ENCODE measurements around the gene METTL23.
A peak's percentile ranks its signal among the peaks of the same experiment; 100 is the strongest.

Gene METTL23

DNA sequence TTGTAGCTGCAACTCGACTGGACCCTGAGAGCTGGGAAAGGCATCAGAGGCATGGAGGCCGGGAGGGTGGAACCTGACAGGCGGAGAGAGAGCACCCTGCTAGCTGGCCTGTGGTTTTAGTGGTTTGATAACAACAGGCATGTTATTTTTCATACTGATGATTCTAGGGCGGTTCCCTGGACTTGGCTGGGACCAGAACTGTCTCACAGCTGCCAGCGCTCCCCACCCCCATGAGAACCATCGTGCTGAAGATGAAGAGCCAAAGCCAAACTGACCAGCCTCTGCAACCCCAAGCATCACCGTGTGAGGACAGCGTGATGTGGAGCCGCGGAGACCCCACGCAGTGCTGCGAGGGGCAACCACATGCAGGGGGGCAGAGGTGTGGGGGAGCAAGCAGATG, 44.3 kb upstream of the METTL23 start:
- H3K4me3 Mint-ChIP-seq = peak overlapping the region; percentile 32
- H3K36me3 Mint-ChIP-seq (ENCODE audit: low read depth) = no peaks in the 10 kb centered on the region
- DNase-seq = no peak
- no peaks in the 10 kb centered on the region for H3K9me3 Mint-ChIP-seq
- TF ChIP-seq, protein P1, sequence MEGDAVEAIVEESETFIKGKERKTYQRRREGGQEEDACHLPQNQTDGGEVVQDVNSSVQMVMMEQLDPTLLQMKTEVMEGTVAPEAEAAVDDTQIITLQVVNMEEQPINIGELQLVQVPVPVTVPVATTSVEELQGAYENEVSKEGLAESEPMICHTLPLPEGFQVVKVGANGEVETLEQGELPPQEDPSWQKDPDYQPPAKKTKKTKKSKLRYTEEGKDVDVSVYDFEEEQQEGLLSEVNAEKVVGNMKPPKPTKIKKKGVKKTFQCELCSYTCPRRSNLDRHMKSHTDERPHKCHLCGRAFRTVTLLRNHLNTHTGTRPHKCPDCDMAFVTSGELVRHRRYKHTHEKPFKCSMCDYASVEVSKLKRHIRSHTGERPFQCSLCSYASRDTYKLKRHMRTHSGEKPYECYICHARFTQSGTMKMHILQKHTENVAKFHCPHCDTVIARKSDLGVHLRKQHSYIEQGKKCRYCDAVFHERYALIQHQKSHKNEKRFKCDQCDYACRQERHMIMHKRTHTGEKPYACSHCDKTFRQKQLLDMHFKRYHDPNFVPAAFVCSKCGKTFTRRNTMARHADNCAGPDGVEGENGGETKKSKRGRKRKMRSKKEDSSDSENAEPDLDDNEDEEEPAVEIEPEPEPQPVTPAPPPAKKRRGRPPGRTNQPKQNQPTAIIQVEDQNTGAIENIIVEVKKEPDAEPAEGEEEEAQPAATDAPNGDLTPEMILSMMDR (IDR thresholded peaks at IDR 0.05) = no peak
- peaks cover 4% of the 10 kb centered on the region for H3K27me3 Mint-ChIP-seq (ENCODE audit: low read depth, poor library complexity)
- H3K4me1 Mint-ChIP-seq = peaks cover 59% of the 10 kb centered on the region
- peak overlapping the region; percentile 27 for H3K27ac Mint-ChIP-seq

DNA sequence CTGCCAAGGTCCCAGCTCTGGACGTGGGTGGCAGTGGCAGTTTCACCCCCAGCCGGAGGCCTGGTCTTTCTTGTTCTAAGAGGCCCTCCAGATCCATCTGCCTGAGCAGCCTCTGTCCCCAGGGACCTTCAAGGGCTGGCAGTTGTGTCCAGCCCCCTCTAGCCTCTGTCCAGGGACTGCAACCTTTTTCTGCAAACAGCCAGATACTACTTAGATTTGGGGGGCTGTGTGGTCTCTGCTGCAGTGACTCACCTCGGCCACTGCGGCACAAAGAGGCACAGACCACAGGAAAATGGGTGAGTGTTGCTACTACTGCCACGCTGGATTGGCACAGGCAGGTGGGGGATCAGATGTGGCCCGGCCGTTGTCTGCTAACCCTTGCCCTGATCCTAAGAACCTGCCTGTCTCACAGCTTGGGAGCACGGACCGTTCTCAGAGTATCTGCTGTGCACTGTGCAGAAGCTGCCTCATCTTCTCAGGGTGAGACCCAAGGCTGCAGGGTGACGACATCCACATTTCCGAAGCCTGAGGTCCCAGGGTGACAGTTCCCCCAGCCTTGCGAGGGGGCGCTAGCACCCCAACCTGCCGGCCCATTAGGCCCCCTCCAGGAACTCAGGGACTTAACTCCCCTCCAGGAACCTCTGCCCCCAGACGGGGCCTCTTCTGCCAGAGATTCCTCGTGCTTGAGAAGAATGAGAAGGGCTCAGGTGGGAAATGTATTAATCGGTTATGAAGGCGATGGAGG, 43.5 kb upstream of the METTL23 start:
- peak overlapping the region; percentile 29 for H3K27ac Mint-ChIP-seq
- DNase-seq = no peak

DNA sequence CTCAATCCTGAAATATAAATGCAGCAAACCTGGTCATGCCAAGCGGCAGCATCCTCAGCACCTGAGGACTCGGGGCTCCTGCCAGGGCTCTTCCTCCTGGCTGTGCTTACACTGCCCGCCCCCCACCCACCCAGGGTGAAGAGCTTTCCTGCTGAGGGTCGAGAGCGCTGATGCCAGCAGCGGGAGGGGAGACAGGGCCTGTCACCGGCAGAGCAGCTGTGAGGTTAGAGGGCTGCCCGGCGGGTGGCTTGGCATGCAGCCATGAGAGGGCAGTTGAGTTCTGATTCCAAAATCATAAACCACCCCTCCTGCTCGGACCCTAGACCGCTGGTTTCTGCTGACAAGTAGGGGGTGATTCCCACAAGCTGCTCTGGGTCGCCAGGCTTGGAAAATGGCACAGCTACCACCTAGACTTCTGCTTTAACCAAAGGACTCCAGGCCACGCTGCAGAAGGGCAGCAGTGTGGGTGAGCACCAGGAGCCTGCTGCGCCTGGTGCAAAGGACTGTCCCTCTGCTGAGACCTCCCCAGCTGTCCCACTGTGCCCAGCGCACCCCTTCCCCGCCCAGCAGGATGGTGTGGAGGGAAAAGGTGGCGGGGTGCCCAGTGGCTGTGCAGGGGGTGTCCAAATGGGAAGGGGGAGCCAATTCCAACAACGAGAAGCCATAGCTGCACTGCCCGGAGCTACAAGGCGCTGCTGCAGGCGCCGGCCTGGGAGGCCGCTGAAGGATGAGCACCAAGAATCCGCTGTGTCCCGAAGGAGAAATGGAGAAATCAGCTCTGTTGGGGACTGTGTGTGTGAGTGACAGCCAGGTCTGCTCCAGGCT, 42.5 kb upstream of the METTL23 start:
- no peak for DNase-seq

More for the DNA sequence above, 43.5 kb upstream of the METTL23 start:
- Mint-ChIP-seq H3K4me3 (peak overlapping the region; percentile 16), H3K27me3 (ENCODE audit: low read depth, poor library complexity) (peaks cover 4% of the 10 kb centered on the region), H3K36me3 (ENCODE audit: low read depth) (no peaks in the 10 kb centered on the region), H3K4me1 (peaks cover 68% of the 10 kb centered on the region), H3K9me3 (no peaks in the 10 kb centered on the region)
- TF ChIP-seq, protein P1 (IDR thresholded peaks at IDR 0.05) = peak; percentile 17

DNA sequence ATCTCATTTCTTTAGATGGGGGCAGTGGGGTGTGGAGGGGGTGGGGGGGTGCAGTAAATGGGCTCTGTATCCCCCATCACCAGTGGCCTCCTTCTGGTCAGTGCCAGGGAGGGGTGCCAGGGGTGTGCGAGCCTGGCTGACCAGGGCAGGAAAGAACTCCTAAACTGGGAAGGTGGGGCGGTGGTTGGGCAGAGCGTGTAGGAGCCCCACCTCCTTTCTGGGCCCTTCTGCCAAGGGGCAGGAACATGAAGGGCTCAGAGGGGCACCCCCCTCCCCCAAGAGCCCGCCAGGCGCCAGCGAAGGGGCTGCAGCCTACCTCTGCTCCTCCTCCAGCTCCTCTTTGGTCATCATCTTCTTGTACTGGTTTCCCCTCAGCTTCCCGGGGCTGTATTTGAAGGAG, 41.9 kb upstream of the METTL23 start:
- Mint-ChIP-seq H3K9me3 (no peaks in the 10 kb centered on the region), H3K27ac (no peak overlapping the region), H3K27me3 (ENCODE audit: low read depth, poor library complexity) (peaks cover 9% of the 10 kb centered on the region), H3K4me3 (no peak overlapping the region), H3K36me3 (ENCODE audit: low read depth) (no peaks in the 10 kb centered on the region), H3K4me1 (peaks cover 82% of the 10 kb centered on the region)
- no peak for DNase-seq
- TF ChIP-seq, protein P1 (IDR thresholded peaks at IDR 0.05) = no peak

More for the DNA sequence above, 42.5 kb upstream of the METTL23 start:
- TF ChIP-seq, protein P1 (IDR thresholded peaks at IDR 0.05) = no peak
- H3K27me3 Mint-ChIP-seq (ENCODE audit: low read depth, poor library complexity) = peaks cover 9% of the 10 kb centered on the region
- no peak overlapping the region for H3K27ac Mint-ChIP-seq
- H3K9me3 Mint-ChIP-seq = no peaks in the 10 kb centered on the region
- H3K4me1 Mint-ChIP-seq = peaks cover 77% of the 10 kb centered on the region
- H3K36me3 Mint-ChIP-seq (ENCODE audit: low read depth) = no peaks in the 10 kb centered on the region
- H3K4me3 Mint-ChIP-seq = no peak overlapping the region

DNA sequence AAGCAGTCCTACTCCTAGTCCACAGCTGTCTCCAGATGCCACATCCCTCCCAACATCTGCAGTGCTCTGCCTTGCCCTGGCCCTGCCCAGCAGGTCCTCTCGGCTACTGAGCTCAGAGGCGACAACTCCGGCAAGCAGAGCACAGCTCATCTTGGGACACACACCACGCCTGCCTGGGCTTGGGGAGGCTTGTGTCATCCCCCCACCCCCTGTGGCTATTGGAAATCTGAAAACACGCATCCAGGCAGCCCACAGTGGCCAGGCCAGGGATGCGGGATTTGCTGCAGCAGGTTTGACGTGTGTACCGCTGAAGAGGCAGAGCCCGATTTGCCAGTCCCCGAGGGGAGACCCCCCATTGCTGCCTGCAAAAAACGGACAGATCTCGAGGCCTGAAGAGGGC, 41.3 kb upstream of the METTL23 start:
- H3K4me3 Mint-ChIP-seq = no peak overlapping the region
- peaks cover 79% of the 10 kb centered on the region for H3K4me1 Mint-ChIP-seq
- H3K36me3 Mint-ChIP-seq (ENCODE audit: low read depth) = no peaks in the 10 kb centered on the region
- no peak for DNase-seq
- no peak overlapping the region for H3K27ac Mint-ChIP-seq
- no peaks in the 10 kb centered on the region for H3K9me3 Mint-ChIP-seq
- TF ChIP-seq, protein P1 (IDR thresholded peaks at IDR 0.05) = no peak
- peaks cover 9% of the 10 kb centered on the region for H3K27me3 Mint-ChIP-seq (ENCODE audit: low read depth, poor library complexity)
